NT2/D1 (cell line): Measurements from ENCODE around the gene NADK.

Experiments used
- SUZ12 ChIP-seq: IDR thresholded peaks from 2 replicates; pipeline ENCODE4 v1.6.1; 2011; ENCODE audit not compliant: insufficient read length, insufficient read depth; ENCODE audit errors: extremely low read depth
- YY1 ChIP-seq: IDR thresholded peaks from 2 replicates; pipeline ENCODE4 v1.6.1; 2011; ENCODE audit not compliant: insufficient read length, insufficient read depth
- ZNF274 ChIP-seq: IDR thresholded peaks from 2 replicates; pipeline ENCODE4 v1.6.1; 2011; ENCODE audit warnings: mild to moderate bottlenecking, low read depth, low read length

DNA sequence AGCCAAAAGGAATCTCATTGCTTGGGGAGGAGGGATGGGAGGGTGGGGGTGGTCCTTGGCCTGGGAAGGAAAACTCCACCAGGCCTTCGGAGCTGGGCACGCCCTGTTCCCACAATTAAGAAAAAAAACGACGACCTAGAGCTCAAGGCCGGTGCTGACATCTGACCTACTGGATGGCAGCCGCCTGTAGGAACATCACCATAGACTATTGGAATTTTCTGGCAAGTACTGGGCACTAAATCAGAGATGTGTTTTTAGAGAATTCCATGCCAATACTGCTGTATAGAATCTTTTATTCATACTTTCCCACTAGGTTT is 729 bp downstream of the NADK start:
- no peak for TF ChIP-seq ZNF274
- no peak for TF ChIP-seq SUZ12
- TF ChIP-seq YY1: no peak
